GM12875 (cell line): ENCODE results near the gene RTN4IP1.

Experiments used
- H3K4me3 ChIP-seq: one replicate; pipeline ENCODE4 v1.5.1; 2011; ENCODE audit warnings: low read depth, low read length, control low read depth
- TF ChIP-seq, protein P1 (sequence below): IDR thresholded peaks from 2 replicates; pipeline ENCODE4 v1.5.1; 2011; ENCODE audit warnings: low read depth, mild to moderate bottlenecking, control low read depth, inconsistent platforms, low read length, moderate library complexity, borderline replicate concordance; ENCODE audit not compliant: insufficient read depth

The RTN4IP1 gene

DNA sequence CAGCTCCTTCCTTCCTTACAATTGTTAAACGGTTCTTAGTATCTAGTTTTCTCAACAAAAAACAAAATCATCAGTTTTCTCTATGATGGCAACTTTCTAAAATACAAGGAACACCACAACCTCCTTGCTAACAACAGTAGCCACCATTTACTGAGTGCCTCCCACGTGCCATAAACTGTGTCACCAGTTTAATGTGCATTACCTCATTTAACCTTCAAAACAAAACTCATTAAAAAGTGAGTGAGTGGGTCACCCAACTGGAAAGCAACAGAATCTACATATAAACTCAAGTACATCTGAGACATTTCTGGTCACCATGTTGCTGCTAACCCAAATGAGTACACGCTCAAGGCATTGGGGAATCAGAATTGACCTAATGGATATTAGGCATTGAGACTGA is 11.0 kb downstream of the RTN4IP1 start:
- no peak overlapping the region for H3K4me3 ChIP-seq
- TF ChIP-seq, protein P1, sequence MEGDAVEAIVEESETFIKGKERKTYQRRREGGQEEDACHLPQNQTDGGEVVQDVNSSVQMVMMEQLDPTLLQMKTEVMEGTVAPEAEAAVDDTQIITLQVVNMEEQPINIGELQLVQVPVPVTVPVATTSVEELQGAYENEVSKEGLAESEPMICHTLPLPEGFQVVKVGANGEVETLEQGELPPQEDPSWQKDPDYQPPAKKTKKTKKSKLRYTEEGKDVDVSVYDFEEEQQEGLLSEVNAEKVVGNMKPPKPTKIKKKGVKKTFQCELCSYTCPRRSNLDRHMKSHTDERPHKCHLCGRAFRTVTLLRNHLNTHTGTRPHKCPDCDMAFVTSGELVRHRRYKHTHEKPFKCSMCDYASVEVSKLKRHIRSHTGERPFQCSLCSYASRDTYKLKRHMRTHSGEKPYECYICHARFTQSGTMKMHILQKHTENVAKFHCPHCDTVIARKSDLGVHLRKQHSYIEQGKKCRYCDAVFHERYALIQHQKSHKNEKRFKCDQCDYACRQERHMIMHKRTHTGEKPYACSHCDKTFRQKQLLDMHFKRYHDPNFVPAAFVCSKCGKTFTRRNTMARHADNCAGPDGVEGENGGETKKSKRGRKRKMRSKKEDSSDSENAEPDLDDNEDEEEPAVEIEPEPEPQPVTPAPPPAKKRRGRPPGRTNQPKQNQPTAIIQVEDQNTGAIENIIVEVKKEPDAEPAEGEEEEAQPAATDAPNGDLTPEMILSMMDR: no peak

DNA sequence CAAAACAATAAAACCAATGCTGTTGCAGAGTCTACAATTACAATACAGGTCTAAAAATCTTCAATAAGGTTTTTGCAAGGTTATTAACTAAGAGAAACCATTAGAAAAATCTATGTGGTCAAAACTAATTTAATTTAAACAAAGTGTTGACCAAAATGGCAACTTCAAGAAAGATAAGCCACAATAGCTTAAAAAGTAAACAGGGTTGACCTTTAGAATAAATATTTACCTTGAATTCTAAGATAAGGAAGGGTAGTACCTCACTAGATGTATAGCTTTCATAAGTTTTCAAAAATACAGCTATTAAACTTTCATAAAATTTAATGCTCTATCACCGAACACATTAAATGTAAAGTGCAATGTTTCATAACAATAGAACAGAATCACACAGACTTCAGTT is 11.4 kb downstream of the RTN4IP1 start:
- TF ChIP-seq, protein P1: no peak
- no peak overlapping the region for H3K4me3 ChIP-seq

DNA sequence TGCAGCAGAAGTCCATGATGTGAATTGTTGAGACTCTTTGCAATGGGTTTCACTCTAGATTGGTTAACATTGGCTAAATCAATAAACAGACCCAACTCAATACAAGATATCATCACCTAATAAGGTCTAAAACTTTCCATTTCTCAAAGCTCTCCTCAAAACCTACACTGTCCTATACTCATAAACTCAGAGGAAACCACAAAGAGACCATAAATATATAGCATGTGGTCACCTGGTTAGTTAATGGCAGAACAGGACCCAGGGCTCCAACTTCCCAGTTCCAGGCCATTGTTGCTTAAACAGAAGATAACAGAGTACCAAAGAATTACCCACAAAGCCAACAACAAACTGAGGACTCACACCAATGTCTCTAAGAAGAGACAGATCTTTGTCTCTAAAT is 12.0 kb downstream of the RTN4IP1 start:
- TF ChIP-seq, protein P1: no peak

DNA sequence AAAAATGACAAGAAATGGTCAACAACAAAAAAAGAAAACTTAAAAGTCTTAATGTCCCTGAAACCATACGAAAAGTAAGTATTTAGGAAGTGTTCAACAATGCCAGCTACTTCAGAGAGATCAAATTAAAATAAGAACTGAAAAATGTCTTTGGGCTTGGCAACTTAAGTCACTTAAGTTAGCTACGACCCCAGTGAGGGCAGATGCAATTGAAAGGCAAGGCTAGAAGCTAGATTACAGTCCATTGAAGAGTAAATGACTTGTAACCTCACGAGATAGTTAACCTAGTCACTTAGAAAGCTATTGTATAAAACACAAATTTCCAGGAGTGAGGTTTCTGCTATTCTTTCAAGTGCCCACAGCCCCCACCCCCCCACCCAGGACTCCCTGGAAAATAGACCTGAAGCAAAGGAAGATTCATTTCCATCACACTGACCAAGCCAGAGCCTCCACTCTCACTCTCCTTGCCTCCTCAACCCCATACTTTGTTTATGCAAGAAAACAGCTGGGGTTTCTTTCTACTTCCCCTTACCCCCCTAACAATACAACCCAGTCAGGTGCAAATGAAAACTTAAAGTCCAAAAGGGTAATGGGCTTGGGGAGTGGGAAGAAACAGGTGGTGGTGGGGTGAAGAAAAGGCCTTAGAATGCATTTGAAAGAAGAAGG is 14.6 kb downstream of the RTN4IP1 start:
- no peak overlapping the region for H3K4me3 ChIP-seq
- TF ChIP-seq, protein P1: no peak

More for the DNA sequence above, 12.0 kb downstream of the RTN4IP1 start:
- no peak overlapping the region for H3K4me3 ChIP-seq

DNA sequence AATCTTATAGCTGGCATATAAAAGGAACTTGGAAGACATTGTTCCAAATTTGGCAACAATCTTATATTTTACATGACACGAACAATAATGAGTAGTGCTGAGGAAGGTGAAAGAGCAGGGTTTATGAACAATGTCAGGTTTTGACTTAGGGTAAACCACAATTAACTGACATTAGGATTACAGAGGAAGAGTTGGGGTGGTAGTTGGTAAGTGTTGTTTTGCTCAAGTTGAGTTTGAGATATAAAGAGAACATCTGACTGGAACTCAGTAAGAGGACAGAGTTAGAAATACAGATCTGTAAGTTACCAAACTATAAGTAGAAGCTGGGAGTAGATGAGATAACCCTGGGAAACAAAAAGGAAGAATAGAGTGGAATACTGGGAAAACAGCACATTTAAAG is 15.1 kb downstream of the RTN4IP1 start:
- H3K4me3 ChIP-seq: no peak overlapping the region
- TF ChIP-seq, protein P1: no peak

DNA sequence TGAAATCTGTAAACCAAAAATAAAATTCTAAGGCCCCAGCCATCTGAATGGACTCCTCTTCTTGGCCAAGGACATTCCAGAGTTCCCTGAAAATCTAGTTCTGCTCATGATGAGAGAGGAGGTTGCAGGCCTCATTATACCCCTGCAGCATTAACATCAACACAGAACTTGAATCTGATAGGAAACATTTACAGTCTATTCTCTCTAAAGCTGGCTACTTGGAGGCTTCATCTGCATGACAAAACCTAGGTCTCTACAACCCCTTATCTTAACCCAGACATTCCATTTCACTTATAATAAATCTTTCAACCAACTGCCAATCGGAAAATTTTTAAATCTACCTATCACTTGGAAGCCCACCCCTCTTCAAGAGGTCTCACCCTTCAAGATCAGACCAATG is 15.7 kb downstream of the RTN4IP1 start:
- no peak overlapping the region for H3K4me3 ChIP-seq
- TF ChIP-seq, protein P1: no peak

DNA sequence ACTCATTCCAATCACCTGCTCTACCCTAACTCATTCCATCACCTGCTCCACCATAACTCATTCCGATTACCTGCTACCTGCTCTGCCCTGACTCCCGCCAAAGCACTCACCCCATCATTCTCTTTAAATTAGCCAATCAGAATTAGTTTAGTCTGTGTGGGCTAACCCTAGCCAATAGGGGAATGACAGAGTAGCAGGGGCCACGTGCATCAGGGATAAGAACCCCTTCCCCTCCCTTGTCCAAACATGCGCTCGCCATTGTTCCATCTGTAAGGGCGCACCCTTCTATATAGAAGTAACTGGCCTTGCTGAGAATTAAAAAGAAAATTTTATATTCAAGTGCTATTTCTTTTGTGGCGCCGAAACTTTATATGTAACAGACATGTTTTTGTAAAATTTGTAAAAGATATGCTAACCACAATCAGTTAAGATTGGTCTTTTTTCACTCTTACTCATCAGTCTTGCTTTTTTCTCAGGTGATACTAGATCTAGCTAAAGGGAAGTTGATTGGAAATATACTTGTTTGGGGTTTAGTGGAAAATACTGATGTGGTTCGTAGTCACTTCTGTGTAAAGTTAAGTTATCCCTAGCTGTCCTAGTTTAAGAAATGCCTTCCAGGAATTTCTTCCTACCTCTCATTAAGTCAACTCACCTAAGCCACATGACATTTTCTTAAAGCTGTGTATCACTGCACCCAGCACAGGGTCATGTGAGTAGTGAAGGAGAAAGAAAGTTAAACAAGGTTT is 16.5 kb downstream of the RTN4IP1 start:
- TF ChIP-seq, protein P1: no peak
- no peak overlapping the region for H3K4me3 ChIP-seq
